IMR-90 (cell line): ENCODE measurements around the gene CGB1. TPM values are rescaled to one million over a fixed set of nuclear protein-coding genes. Genes with fewer than 3 reads are reported as not detected.

Source experiments
- microRNA-seq, 2 experiments: library from miRNA; stranded (forward) in 1 of 2; unstranded in 1 of 2; fragments of 10-50 nt in 1 of 2; fragments of <30 nt in 1 of 2; gene quantifications in 1 of 2; microRNA quantifications in 1 of 2; one replicate each; pipeline versions ENCODE3 to v1.1.0; 2013 to 2020; ENCODE audit not compliant: insufficient read depth in 1 of 2, insufficient read length in 1 of 2, unreplicated experiment in 1 of 2
- polyA plus RNA-seq, 3 experiments: library from polyadenylated mRNA; depleted of rRNA; stranded (reverse); fragments of >200 nt; gene quantifications; 2 replicates each; pipeline ENCODE4 v1.2.3, GENCODE V29; 2012; ENCODE audit warnings: low replicate concordance in 1 of 3
- small RNA-seq, 5 experiments: library from RNA; depleted of rRNA; stranded (forward); fragments of <200 nt; gene quantifications; one replicate each; pipeline ENCODE3, GENCODE V24; 2012
- total RNA-seq: library from RNA; depleted of rRNA; stranded (reverse); fragments of >200 nt; gene quantifications from 2 replicates; pipeline ENCODE4 v1.2.3, GENCODE V29; 2012; rRNA removed

The CGB1 gene
- total and polyA plus RNA-seq, 2 of the 4 experiments (the other 2 are of a cell fraction), result not detected

Small RNA genes within 50 kb of the gene (microRNA-seq; reads per million reads assigned to microRNA genes)
- gene MIR6798 (ENCODE audit: insufficient read depth in 1 of 2, insufficient read length in 1 of 2, unreplicated experiment in 1 of 2), result 0 reads per million in 2 experiments
- gene RN7SL708P (ENCODE audit: insufficient read depth, insufficient read length), result not detected

Small RNA genes within 50 kb of the gene (small RNA-seq; reads per million reads assigned to genes)
- 0 reads per million in 5 experiments for gene MIR6798
- 0 reads per million in 5 experiments for gene RN7SL708P

Other genes with a start within 250 kb of the CGB1 start
- gene BCAT2, start 225.9 kb downstream of the CGB1 start, total RNA-seq, result 20.1 and 21.7 TPM in 2 replicates
- gene BCAT2, start 225.9 kb downstream of the CGB1 start, polyA plus RNA-seq (2012; rRNA removed), result 42.2 and 45.3 TPM in 2 replicates
- 0.54 and 0.56 TPM in 2 replicates for gene HSD17B14, start 200.4 kb downstream of the CGB1 start, total RNA-seq
- 4.5 and 5.6 TPM in 2 replicates for gene HSD17B14, start 200.4 kb downstream of the CGB1 start, polyA plus RNA-seq (2012; rRNA removed)
- 4.2 and 4.5 TPM in 2 replicates for gene PLEKHA4, start 168.3 kb downstream of the CGB1 start, total RNA-seq
- gene PLEKHA4, start 168.3 kb downstream of the CGB1 start, polyA plus RNA-seq (2012; rRNA removed), result 14.4 and 17.2 TPM in 2 replicates
- 26.7 and 39.4 TPM in 2 replicates for gene PPP1R15A, start 164.5 kb downstream of the CGB1 start, total RNA-seq
- 87.7 and 104 TPM in 2 replicates for gene PPP1R15A, start 164.5 kb downstream of the CGB1 start, polyA plus RNA-seq (2012; rRNA removed)
- gene TULP2, start 138.2 kb downstream of the CGB1 start, total RNA-seq, result under 0.01 TPM in 1 of 2 replicates, not detected in the other
- 0.20 and 0.26 TPM in 2 replicates for gene TULP2, start 138.2 kb downstream of the CGB1 start, polyA plus RNA-seq (2012; rRNA removed)
- 37.3 and 39.2 TPM in 2 replicates for gene NUCB1, start 136.6 kb downstream of the CGB1 start, total RNA-seq
- 253 and 261 TPM in 2 replicates for gene NUCB1, start 136.6 kb downstream of the CGB1 start, polyA plus RNA-seq (2012; rRNA removed)
- 0.28 and 0.36 TPM in 2 replicates for gene DHDH, start 103.2 kb downstream of the CGB1 start, total RNA-seq
- 0.33 and 0.53 TPM in 2 replicates for gene DHDH, start 103.2 kb downstream of the CGB1 start, polyA plus RNA-seq (2012; rRNA removed)
- gene BAX, start 82.0 kb downstream of the CGB1 start, total RNA-seq, result 23.3 and 26.1 TPM in 2 replicates
- gene BAX, start 82.0 kb downstream of the CGB1 start, polyA plus RNA-seq (2012; rRNA removed), result 169 and 181 TPM in 2 replicates
- gene FTL, start 71.6 kb downstream of the CGB1 start, total RNA-seq, result 913 and 1,057 TPM in 2 replicates
- gene FTL, start 71.6 kb downstream of the CGB1 start, polyA plus RNA-seq (2012; rRNA removed), result 2,766 and 2,944 TPM in 2 replicates
- gene GYS1, start 43.6 kb downstream of the CGB1 start, total RNA-seq, result 36.1 and 38.7 TPM in 2 replicates
- 72.2 and 74.8 TPM in 2 replicates for gene GYS1, start 43.6 kb downstream of the CGB1 start, polyA plus RNA-seq (2012; rRNA removed)
- 354 and 391 TPM in 2 replicates for gene RUVBL2, start 43.0 kb downstream of the CGB1 start, total RNA-seq
- 196 and 225 TPM in 2 replicates for gene RUVBL2, start 43.0 kb downstream of the CGB1 start, polyA plus RNA-seq (2012; rRNA removed)
- not detected in 2 replicates for gene LHB, start 19.8 kb downstream of the CGB1 start, total RNA-seq
- not detected in 2 replicates for gene LHB, start 19.8 kb downstream of the CGB1 start, polyA plus RNA-seq (2012; rRNA removed)
- gene CGB3, start 12.6 kb downstream of the CGB1 start, total RNA-seq, result not detected in 2 replicates
- not detected in 2 replicates for gene CGB3, start 12.6 kb downstream of the CGB1 start, polyA plus RNA-seq (2012; rRNA removed)
- not detected in 2 replicates for gene CGB2, start 5.0 kb downstream of the CGB1 start, total RNA-seq
- gene CGB2, start 5.0 kb downstream of the CGB1 start, polyA plus RNA-seq (2012; rRNA removed), result not detected in 2 replicates
- not detected in 2 replicates for gene CGB5, start 7.0 kb upstream of the CGB1 start, total RNA-seq
- gene CGB5, start 7.0 kb upstream of the CGB1 start, polyA plus RNA-seq (2012; rRNA removed), result not detected in 2 replicates
- gene CGB8, start 12.2 kb upstream of the CGB1 start, total RNA-seq, result not detected in 2 replicates
- 0.47 and 0.48 TPM in 2 replicates for gene CGB8, start 12.2 kb upstream of the CGB1 start, polyA plus RNA-seq (2012; rRNA removed)
- gene CGB7, start 20.9 kb upstream of the CGB1 start, total RNA-seq, result not detected in 2 replicates
- 1.7 and 1.9 TPM in 2 replicates for gene CGB7, start 20.9 kb upstream of the CGB1 start, polyA plus RNA-seq (2012; rRNA removed)
- 0.18 TPM in 1 of 2 replicates, not detected in the other for gene NTF4, start 27.9 kb upstream of the CGB1 start, total RNA-seq
- gene NTF4, start 27.9 kb upstream of the CGB1 start, polyA plus RNA-seq (2012; rRNA removed), result 0.09 and 0.11 TPM in 2 replicates
- gene KCNA7, start 35.8 kb upstream of the CGB1 start, total RNA-seq, result not detected in 2 replicates
- 0.02 TPM in 1 of 2 replicates, not detected in the other for gene KCNA7, start 35.8 kb upstream of the CGB1 start, polyA plus RNA-seq (2012; rRNA removed)
- 72.8 and 81.4 TPM in 2 replicates for gene SNRNP70, start 48.6 kb upstream of the CGB1 start, total RNA-seq
- 200 and 344 TPM in 2 replicates for gene SNRNP70, start 48.6 kb upstream of the CGB1 start, polyA plus RNA-seq (2012; rRNA removed)
- gene LIN7B, start 77.5 kb upstream of the CGB1 start, total RNA-seq, result 2.8 and 3.8 TPM in 2 replicates
- 8.0 and 9.9 TPM in 2 replicates for gene LIN7B, start 77.5 kb upstream of the CGB1 start, polyA plus RNA-seq (2012; rRNA removed)
- 0.28 TPM in 1 of 2 replicates, not detected in the other for gene C19orf73, start 82.2 kb upstream of the CGB1 start, total RNA-seq
- 1.2 and 2.0 TPM in 2 replicates for gene C19orf73, start 82.2 kb upstream of the CGB1 start, polyA plus RNA-seq (2012; rRNA removed)
- 0.83 and 0.90 TPM in 2 replicates for gene PPFIA3, start 82.6 kb upstream of the CGB1 start, total RNA-seq
- 1.9 and 2.4 TPM in 2 replicates for gene PPFIA3, start 82.6 kb upstream of the CGB1 start, polyA plus RNA-seq (2012; rRNA removed)
- gene HRC, start 118.5 kb upstream of the CGB1 start, total RNA-seq, result not detected in 2 replicates
- gene HRC, start 118.5 kb upstream of the CGB1 start, polyA plus RNA-seq (2012; rRNA removed), result 0.03 TPM in 1 of 2 replicates, not detected in the other
- gene TRPM4, start 120.9 kb upstream of the CGB1 start, total RNA-seq, result 1.9 and 2.2 TPM in 2 replicates
- 17.4 and 19.7 TPM in 2 replicates for gene TRPM4, start 120.9 kb upstream of the CGB1 start, polyA plus RNA-seq (2012; rRNA removed)